NCI-H1105 (cell line): ENCODE results near the gene NCAM2.
A peak's percentile ranks its signal among the peaks of the same experiment; 100 is the strongest.
"Not testable (repeated sequence)": the region's sequence is repeated elsewhere in the genome, so short reads cannot be mapped to it uniquely, and the experiment has no call there.

Experiments
- DNase-seq: peaks from one replicate; lab custom pipeline; 2025; lab: John Stamatoyannopoulos, UW

The NCAM2 gene

DNA sequence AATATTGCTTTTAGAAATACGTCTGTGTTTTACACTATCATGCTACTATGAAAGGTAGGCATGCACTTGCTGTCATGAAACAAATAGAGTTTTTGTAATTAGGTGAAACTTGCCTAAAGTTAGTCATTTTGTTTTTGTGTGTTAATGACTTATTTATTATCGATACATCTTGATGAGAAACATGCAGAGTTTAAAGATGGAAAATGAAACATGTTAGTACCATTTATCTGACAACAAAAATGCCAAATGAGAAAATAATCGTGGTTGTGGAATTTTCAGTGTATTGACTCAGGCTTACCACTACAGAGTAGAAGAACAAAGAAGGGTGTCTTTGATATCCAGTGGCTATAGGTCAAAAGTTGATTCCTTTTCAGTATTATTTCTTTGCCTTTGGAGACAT lies 105.5 kb downstream of the NCAM2 start:
- DNase-seq = no peak

DNA sequence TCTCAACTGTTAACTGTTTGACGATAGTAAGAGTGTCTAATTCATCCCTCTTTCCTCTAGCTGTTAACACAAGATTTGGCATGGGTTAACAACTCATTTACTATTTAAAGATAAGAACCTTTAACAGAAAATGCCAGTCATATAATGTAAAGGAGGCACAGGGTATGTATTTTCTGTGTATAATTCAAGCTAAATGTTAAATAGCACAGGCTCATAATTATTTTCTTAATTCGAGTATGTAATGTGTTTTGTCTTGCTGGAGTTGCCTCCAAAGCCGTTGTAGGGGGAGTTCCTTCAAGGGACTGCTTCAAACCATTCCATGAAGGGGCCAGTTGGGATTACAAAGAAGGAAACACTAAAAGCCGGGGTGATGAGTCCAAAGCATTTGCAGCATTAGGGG lies 111.5 kb downstream of the NCAM2 start:
- no peak for DNase-seq

DNA sequence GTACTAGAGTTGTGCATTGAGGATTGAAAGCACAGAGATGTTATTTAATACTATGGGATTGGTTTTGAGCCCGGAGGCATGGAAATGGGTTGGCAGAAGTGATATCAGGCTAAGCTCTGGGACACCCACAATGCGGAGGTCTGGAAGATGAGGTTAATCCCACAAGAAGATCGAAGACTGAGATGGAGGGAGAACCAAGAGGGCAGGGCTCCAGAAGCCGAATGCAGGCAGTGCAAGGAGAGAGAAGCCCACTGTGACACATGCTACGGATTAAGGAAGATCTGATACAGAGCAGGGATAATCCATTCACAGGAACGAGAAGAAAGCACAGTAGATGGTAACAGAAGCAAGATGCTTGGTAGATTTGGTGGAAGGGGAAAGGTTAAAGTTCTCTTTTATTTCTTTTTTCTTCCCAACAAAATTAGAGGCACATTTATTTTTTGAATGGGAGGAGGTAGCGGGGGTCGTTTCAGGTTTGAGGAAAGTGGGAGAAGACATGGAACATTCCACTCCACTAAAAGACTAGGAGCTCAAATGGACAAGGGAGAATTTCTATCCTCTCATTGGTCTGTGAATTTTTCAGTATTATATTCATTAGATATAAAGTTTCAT lies 113.2 kb downstream of the NCAM2 start:
- DNase-seq = no peak

DNA sequence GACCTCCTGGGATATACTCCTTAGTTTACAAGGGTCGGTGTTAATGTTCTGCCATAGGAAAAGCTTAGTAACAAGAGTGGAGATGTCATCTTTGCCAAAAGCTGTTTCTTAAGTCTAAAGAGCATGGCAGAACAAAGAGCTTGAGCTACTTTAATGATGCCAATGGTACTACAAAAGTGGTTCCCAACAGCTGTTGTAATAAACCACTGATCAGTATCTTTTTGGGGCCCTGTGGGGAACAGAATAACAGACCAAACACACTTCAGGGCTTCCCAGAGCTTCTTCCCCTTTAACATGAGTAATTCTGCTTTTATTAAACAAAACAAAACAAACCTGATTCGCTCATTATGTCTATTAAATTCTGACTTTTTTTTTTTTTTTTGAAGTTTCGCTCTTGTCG lies 116.3 kb downstream of the NCAM2 start:
- no peak for DNase-seq

DNA sequence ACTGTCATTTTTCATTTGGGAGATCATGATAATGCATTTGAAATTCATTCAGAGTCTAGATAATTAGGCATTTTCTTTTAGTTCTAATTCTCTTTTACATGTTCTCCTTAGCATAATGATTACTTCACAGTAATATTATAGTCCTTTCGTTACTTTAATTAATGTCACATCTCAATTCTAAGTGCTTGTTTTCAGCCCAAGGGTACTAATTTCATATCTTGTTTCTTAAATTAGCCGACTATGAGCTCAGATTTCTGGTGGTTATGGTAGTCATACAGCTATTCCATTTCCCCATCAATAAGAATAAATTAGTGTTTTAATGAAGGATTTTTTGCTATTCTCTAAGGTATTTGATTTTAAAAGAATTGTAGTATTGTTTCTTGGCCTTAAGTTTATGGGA lies 120.9 kb downstream of the NCAM2 start:
- no peak for DNase-seq

DNA sequence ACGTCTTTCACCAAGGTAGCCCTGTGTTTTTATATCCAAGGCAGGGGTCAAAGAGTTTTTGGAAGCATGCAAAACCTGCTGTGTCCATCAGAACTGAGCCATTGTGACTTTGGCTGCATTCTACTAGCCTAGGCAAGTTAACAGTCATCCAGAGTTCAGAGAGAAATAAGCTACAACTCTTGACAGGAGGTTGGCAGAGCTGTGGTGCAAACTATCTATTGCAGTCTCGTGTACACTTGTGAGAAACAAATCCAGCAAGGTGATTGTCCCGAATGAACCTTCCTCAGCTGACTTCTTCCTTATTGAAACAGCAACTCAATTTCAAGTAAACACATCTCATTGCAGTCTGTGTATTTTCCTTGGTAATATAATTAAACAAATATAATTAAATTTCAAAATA lies 124.5 kb downstream of the NCAM2 start:
- DNase-seq = no peak

DNA sequence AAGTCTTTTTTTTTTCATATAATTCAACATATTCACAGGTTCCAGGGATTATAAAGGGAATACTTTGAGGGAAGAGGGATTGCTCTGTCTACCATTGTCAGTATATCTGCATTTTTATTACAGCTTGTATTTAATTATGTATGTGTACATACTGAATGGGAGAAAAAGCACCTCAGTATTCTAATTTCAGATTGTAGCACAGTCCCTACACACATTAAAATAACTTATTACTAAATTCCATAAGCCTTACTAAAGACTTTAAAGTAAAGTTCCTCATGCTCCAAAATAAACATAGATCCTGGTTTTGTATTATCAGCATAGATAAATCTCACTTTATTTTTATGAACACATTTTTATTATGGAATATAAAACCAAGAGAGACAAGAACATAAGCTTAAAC lies 134.2 kb downstream of the NCAM2 start:
- DNase-seq = no peak

DNA sequence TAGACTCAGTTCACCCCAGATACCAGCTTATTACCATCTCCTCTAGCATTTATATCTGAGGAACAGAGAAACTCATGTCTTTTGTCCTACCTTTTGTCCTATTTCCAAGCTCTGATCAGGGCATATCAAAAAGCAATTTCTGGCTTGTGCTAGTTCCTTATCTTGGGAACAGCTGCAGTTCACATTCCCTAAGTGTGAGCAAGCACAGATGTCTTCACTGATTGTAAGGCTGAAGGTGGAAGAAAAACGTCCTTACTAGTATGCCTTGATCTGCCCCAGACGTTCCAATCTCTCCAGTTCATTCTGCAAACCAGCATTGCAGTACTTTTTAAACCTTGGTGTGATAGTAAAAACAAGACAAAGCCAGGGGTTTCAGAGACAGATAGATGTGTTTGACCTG lies 139.8 kb downstream of the NCAM2 start:
- DNase-seq = no peak

DNA sequence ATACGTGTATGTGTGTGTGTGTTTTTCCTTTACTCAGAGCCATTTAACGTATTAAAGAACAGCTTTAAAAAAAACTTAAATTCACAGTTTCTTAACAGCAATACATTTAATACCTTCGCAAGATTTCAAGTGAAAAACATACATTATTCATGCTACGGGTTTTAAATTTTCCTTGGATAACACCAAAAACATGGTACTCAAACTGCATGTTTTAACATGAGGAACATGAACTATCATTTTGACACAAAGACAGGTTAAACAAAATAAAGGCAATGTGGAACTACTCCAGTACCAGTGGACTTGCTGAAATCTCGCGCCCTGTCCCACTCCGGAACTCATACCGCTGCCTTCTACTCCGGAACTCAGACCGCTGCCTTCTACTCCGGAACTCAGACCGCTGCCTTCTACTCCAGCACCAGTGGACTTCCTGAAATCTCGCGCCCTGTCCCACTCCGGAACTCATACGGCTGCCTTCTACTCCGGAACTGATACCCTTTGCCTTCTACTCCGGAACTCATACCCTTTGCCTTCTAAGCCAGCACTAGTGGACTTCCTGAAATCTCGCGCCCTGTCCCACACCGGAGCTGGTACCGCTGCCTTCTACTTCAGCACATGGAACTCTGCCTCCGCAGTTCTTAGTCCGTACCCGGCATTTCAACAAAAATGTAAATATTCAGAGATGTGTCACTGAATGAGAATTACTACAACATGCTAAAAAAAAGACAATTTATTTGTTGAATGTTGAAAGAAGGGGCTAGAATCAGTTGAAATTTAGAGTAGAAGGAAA lies 148.6 kb downstream of the NCAM2 start:
- no peak for DNase-seq

DNA sequence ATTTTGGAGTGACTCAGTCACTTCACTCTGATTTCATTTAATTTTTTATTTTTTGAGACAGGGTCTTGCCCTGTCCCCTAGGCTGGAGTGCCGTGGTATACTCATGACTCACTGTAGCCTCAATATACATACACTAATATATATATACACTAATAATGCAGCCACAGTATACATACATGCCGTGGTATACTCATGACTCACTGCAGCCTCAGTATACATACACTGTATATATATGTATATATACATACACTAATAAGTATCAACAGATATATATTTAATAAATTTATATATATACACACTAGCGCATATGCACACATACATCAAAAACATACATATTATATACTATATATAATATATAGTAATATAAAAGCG lies 149.2 kb downstream of the NCAM2 start:
- DNase-seq = no peak

DNA sequence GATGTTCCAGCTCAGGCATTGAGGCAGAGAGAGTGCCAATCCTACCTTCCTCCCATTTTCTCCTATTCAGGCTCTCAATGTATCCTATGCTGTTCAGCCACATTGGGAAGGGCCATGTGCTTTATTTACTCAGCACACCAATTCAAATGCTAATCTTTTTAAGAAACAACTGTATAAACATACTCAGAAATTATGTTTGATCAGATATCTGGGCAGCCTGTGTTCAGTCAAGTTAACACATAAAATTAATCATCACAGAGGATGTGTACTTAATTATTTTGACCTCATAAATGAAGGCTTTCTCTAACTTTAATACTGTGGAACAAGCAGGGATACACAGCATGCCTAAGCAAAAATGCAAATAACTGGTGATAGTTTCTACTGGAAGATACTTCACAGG lies 149.8 kb downstream of the NCAM2 start:
- no peak for DNase-seq

DNA sequence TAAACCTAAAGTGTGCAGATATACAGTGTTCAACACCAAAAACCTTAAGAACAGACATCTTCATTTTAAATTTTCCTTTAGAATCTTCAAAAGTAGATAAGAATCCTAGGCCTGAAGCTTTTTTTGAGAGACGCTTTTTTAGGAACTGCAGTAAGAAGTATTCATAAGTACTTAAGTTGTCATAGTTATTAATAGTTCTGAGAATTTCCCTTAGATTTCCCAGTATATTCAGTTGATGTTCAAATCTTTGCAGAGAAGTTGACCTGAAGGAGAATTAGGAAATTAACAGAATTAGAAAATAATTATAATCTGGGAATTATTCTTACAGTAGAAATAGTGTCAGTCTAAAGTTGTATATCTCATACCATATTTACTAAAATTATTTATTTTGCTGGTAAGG lies 150.3 kb downstream of the NCAM2 start:
- DNase-seq = no peak

DNA sequence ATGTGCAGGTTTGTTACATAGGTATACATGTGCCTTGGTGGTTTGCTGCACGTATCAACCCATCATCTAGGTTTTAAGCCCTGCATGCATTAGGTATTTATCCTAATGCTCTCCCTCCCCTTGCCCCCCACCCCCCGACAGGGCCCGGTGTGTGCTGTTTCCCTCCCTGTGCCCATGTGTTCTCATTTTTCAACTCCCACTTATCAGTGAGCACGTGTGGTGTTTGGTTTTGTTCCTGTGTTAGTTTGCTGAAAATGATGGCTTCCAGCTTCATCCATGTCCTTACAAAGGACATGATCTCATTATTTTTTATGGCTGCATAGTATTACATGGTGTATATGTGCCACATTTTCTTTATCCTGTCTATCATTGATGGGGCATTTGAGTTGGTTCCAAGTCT lies 151.2 kb downstream of the NCAM2 start:
- DNase-seq = not testable (repeated sequence)

DNA sequence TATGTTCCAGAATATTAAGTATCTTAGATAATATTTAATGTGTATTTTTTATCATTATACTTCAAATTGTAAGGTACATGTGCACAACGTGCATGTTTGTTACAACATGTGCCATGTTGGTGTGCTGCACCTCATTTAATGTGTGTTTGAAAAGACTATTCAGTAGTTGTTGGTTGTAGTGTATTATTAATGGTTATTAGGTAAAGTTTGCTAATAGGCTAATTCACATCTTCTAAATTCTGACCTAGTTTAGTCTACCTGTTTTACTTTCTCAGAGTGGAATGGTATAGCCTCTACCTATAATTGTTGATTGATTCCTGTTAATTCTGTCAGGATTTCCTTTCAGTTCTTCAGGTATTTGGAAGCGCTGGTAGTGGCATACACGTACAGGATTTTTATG lies 153.0 kb downstream of the NCAM2 start:
- DNase-seq = no peak

DNA sequence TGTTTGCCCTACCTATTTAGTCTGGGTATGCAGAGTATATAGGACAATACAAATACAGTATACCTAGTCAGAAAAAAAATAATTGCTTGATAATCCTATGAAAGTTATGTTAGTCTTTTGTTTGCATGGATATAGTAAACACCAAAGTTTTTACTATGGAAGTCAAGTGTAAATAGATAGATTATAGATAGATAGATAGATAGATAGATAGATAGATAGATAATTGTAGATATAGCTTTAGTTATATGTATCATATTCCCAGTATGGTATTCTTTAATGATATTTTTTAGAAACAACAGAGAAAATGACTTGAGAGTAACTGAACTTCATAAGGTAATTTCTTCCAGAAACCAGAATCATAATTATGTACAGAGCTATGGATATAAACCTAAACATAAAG lies 158.2 kb downstream of the NCAM2 start:
- DNase-seq = no peak

DNA sequence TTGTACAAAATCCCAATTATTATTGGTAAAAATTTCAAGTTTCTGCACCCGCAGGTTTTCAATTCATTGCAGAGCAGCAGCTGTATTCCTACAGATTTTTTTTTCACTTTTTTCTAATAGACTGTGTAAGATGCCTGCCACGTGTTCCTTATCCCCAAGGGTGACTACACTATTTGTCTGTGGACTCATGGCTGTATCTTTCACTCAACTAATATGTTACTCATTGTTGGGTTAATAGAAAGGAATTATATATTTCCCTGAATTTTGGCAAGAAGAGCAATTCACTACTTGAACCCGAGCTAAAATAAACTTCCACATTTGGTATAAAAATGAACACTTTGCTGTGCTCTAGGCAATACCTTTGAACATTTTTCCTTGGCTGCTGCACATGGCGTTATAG lies 158.7 kb downstream of the NCAM2 start:
- no peak for DNase-seq

DNA sequence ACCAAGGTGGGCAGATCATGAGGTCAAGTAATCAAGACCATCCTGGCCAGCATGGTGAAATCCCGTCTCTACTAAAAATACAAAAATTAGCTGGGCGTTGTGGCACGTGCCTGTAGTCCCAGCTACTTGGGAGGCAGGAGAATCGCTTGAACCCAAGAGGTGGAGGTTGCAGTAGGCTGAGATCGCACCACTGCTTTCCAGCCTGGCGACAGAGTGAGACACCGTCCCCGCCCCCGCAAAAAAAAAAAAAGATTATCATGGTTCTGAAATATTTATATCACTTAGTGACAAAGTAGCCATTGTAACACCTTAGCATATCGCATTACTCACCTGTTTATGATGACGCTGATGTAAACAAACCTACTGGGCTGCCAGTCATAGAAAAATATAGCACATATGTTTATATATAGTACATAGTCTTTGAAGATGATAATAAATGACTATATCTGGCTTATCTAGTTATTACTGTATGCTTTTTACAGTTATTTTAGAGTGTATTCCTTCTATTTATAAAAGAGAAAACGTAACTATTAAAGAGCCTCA lies 160.2 kb downstream of the NCAM2 start:
- DNase-seq = no peak

DNA sequence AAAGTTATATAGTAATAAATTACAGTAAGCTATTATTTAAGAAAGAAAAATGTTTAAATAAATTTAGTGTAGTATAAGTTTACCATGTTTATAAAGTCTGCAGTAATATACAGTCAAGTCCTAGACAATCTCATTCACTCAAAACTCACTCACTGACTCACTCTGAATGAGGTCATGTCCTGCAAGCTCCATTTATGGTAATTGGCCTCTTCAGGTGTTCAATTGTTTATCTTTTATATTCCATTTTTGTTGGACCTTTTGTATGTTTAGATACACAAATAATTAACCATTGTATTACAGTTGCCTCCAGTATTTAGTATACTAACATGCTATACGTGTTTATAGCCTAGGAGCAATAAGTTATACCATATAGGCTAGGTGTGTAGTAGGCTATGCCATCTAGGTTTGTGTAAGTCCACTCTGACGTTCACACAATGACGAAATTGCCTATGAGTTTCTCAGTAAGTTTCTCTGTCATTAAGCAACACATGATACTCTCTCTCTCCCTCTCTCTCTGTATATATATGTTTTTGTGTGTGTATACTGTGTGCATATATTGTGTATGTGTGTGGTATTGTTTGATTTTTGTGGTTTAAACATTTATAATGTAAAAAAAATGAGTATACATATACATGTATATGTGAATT lies 161.2 kb downstream of the NCAM2 start:
- DNase-seq = no peak

DNA sequence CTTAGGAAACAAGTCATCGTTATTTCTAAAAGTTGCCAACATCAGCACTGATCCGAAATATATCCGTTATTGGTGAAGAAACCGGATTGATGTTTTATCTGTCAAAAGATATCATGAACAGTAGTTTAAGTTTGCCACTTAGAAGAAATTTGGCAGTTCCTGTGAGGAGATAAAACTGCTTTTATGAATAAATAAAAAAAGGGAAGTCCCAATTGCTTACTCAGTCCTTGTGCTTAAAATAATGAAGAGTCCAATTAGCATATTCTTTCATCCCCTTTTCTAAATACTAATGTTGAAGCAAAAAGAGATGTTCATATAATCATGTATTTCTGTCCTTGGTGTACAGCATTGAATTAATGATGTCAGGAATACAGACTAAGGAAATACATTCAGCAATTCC lies 164.6 kb downstream of the NCAM2 start:
- DNase-seq = no peak

DNA sequence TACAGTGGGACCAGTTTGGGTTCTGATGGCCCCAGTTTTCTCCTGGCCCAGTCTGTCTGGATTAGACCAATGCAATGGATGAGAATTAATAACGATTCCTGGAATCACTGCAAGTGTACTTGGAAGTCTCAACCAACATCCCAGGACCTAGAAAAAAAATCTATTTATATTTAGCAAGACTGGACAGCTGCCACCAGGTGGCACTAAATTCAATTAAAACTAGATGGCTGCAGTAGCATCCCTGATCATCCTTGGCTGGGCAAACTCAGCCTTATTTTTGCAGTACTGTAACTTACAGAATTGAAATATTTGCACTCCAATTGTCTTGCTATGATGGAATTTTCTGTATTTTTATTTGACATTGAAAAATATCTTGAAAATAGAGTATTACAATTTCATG lies 165.7 kb downstream of the NCAM2 start:
- DNase-seq = peak; percentile 60

DNA sequence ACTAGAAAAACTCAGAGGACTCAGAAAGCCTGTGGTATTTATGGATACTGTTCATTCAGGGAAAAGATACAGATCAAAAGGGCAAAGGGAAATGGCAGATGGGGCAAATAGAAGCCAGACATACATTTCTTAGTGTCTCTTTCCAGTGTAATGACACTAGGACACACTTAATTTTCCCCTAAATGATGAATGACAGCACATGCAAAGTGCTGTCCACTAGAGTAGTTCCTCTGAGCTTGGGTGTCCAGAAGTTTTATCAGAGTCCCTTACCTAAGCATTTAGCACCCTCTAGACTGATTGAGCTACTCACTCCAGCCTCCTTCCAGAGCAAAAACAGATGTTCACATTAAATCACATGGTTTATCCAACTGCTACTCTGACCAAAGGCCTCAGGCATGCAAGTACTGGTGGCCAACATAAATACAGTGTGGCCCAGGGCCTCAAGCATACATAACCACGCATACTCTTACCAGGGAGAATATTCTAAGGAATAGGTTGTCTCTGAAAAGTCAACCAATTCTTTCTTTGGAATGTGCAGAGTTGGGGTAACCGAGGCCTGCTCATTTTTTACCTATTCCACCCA lies 166.9 kb downstream of the NCAM2 start:
- DNase-seq = no peak

DNA sequence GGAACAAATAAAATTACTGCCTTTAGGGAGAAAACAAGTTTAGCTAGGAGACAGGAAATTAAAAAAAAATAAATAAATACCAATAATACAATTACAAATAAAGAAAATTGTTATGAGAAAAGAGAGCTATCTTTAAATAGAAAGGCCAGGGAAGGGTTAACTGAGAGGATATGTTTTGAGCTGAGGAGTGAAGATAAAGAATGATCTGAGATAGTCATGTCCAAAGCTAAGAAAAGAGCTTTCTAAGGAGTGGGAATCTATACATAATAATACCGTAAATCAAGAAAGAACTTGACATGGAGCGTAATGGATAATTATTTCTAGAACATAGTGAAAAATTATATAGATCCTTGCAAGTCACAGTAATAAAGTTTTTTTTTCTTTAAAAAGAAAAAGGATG lies 176.5 kb downstream of the NCAM2 start:
- DNase-seq = no peak

DNA sequence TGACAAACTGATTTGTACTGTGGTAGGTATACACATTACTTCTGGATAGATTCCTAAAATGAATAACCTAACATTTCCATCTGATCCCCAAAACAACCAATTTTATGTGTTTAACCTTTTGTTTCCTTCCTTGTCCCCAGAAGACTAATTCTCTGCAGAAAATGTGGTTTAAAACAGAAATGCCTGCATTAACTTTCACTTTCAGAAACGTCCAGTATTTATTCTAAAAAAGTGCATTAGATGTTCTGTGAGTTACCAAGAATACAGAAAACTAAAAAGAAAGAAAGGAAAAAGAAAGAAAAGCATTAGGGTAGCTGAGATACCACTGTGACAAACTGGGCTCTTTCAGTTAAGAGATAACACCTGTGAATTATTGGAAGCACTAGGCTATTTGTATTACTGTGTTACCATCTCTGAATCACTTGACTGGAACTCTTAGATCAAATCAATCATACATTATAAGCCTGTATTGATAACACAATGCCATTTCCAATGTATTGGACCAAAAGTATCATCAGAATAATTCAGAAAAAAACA lies 177.7 kb downstream of the NCAM2 start:
- DNase-seq = no peak
